HPDE6-E6E7 (cell line): ENCODE data around the gene GCLM.
"Not testable (repeated sequence)": the region's sequence is repeated elsewhere in the genome, so short reads cannot be mapped to it uniquely, and the experiment has no call there.

Source experiments
- DNase-seq: peaks from one replicate; pipeline ENCODE4 v3.0.0; 2011; ENCODE audit warnings: missing footprints; ENCODE audit errors: extremely low spot score

Gene GCLM, protein sequence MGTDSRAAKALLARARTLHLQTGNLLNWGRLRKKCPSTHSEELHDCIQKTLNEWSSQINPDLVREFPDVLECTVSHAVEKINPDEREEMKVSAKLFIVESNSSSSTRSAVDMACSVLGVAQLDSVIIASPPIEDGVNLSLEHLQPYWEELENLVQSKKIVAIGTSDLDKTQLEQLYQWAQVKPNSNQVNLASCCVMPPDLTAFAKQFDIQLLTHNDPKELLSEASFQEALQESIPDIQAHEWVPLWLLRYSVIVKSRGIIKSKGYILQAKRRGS

GRCh38 chr1:93909146-93910050 lies at the start of gene GCLM:
GCLM (minus strand) TSS chr1:93909430; CDS start chr1:93909163, 267 bp downstream.
- peak; percentile 84 for DNase-seq

- no peak for DNase-seq
These were observed 49.5 kb upstream of the GCLM start for GRCh38 chr1:93958726-93959100.

DNA sequence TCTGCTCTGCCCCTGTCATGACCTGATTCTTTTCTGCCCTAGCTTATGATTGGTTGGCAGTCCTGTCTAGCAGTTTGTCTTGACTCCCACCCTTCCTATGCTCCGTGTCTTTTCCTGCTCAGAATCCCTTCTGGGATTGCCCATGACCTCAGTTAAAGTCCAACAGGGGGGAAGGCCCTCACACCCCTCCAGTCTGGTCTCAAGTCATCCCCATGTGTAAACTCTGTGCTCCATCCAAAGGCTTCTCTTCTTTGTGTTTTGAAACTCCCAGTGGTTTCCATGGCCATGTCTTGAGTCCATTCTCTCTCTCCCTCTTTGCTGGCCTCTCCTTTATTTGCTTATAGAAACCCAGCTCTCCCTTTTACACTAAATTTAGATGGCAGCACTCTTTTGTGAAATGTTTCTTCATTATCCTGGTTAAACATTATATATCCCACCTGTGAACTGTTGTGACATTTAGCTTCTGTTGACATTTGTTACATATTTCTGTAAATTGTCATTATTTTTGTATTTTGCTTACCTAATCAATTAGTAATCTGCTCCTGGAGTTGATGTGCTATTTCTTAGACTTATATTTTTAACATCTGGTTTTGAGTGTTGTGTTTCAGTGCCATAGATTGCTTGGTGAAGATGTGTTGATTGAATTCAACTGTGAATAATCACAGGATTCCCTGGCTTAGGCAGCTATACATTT lies 48.9 kb upstream of the GCLM start:
- no peak for DNase-seq

- DNase-seq: no peak
These were observed 46.5 kb upstream of the GCLM start for GRCh38 chr1:93955765-93956164.

DNA sequence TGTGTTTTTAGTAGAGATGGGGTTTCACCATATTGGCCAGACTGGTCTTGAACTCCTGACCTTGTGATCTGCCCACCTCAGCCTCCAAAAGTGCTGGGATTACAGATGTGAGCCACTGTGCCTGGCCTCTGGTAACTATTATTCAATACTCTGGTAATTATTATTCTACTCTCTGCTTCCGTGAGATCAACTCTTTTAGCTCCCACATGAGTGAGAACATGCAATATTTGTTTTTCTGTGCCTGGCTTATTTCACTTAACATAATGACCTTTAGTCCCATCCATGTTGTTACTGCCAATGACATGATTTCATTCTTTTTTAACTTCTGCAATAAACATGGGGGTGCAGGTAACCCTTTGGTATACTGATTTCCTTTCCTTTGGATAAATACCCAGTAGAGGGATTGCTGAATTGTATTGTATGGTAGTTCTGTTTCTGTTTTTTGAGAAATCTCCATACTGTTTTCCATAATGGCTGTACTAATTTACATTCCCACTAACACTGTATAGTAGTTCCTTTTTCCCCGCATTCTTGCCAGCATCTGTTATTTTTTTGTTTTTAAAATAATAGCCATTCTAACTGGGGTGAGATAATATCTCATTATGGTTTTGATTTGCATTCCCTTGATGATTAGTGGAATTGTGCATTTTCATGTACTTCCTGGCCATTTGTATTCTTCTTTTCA lies 37.9 kb upstream of the GCLM start:
- DNase-seq: not testable (repeated sequence)

DNA sequence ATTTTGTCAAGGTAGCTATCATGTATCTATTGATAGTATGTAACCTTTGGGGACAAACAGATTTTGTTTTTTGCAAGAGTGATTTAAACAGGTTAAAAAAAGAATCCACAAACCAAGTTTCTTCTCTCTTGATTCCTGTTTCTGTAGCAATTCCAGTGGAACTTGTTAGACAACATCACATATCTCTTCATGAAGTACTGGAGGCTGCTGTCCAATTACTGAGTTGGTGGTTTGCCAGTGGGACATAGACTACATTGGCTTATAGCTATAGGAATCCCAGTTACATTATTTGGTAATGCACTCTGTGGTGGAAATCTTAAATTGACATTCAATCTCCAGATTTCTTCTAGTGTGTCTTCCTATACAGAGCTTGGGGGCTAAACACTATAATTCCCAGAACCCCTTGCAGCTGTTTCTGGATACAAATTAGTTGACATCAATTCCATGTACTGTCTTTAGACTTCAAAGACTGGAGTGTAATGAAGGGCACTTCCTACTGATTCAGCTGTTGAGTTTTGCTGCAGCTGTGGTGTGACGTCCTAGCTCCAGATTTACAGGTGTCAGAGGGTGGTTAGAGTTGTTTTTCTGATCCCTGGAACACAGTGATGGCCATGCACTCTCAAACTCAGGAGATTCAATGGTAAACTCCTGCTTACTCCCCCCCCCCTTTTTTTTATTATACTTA lies 29.4 kb upstream of the GCLM start:
- no peak for DNase-seq

GRCh38 chr1:93937997-93938396 lies 28.8 kb upstream of the GCLM start:
- no peak for DNase-seq

DNA sequence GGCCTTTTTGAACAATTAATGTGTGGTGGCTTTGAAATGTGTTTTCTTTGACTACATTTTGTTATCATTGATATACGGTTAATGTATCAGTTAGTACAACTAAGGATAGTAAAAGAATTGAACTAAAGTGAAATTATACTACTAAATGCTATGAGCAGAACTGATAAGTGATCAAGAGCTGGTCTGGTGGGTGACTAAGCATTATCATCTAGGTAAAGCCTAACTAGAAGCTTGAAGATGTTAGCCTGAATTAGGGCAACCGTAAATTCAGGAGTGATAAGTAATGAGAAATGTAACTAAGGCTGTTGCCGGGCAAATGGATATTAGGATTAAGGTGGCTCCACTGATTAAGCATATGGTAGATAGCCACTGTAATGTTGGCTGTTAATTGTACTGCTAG lies 16.0 kb upstream of the GCLM start:
- no peak for DNase-seq

DNA sequence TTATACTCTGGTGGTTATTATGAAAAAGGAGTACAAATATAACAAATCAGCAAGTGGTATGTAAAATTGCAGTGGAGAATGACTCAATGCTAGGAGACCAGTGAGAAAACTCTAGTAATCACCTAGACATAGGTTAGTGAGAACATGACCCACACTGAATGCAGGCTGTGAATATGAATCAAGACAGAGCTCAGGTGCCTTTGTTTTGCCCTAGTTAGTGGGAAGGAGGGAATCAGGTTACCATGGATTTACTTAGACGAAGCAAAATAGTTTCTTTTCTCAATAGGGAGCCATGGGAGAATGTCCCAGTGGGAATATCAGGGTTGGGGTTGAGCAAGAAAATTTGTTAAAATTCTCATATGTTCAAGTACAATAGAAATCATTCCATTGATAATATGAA lies 10.6 kb upstream of the GCLM start:
- no peak for DNase-seq

GRCh38 chr1:93917302-93917701 lies 8.1 kb upstream of the GCLM start:
- no peak for DNase-seq

DNA sequence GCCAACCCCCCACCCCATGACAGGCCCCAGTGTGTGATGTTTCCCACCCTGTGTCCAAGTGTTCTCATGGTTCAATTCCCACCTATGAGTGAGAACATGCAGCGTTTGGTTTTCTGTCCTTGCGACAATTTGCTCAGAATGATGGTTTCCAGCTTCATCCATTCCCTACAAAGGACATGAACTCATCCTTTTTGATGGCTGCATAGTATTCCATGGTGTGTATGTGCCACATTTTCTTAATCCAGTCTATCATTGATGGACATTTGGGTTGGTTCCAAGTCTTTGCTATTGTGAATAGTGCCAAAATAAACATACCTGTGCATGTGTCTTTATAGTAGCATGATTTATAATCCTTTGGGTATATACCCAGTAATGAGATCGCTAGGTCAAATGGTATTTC lies 1.6 kb upstream of the GCLM start:
- DNase-seq: not testable (repeated sequence)

- DNase-seq: no peak
These were observed 1.1 kb upstream of the GCLM start for GRCh38 chr1:93910305-93910704.

- DNase-seq: peak; percentile 16
These were observed 660 bp downstream of the GCLM start for GRCh38 chr1:93908394-93909145.

DNA sequence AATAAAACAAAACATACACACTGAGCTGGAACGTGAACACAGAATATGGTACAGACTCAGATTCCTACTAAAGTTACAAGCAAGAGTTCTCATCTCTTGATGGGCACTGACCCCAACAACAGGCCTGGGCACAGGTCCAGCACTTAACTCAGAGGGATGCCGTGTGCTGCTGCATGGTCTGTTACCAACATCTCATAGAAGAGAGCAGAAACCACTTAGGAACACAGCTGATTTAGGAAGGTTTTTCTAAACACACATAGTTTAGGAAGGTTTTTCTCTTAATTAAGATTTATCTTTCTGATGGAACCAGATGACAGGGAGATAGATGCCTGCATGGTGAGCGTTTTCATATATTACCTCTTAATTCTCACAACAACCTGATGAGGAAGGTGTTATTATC lies 1.5 kb downstream of the GCLM start:
- DNase-seq: no peak

- no peak for DNase-seq
These were observed 2.8 kb downstream of the GCLM start for GRCh38 chr1:93906480-93906879.

- no peak for DNase-seq
These were observed 3.5 kb downstream of the GCLM start for GRCh38 chr1:93905734-93906133.

- DNase-seq: no peak
These were observed 4.2 kb downstream of the GCLM start for GRCh38 chr1:93905051-93905450.

DNA sequence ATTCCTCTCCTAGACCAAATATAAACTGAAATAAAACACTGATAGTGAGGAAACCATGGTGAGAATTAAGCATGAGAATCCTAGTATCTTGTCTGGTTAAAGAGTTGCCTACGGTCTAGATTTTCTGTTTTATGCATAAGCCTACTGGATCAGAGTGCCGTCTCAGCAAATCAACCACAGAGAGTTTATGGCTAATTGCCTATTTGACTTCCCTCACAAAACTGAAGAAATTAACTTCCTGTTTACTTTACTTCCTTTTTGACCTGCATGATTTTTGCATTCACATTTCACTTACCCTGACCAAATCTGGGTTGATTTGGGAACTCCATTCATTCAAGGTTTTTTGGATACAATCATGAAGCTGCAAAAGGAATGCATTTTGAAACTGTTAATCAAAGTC lies 5.0 kb downstream of the GCLM start:
- DNase-seq: no peak

- no peak for DNase-seq
These were observed 8.3 kb downstream of the GCLM start for GRCh38 chr1:93900723-93901504.
